BE2C (cell line): ENCODE results near the gene RPIA.

Experiments used
- DNase-seq: peaks from one replicate; pipeline ENCODE4 v3.0.0-alpha.2; 2020
- H3K27me3 ChIP-seq: fragments of 250-450 bp; sonication (Bioruptor Pico); 2 replicates; pipeline ENCODE4 v1.5.1; 2020; ENCODE audit warnings: mild to moderate bottlenecking
- H3K36me3 ChIP-seq: fragments of 250-450 bp; sonication (Bioruptor Pico); 2 replicates; pipeline ENCODE4 v1.5.1; 2020; ENCODE audit warnings: mild to moderate bottlenecking
- H3K4me1 ChIP-seq: fragments of 250-450 bp; sonication (Bioruptor Pico); 2 replicates; pipeline ENCODE4 v1.5.1; 2020
- H3K4me3 ChIP-seq: 2 replicates; pipeline ENCODE4 v1.5.1; 2011; ENCODE audit warnings: low read depth, low read length
- H3K9me3 ChIP-seq: fragments of 250-450 bp; sonication (Bioruptor Pico); 2 replicates; pipeline ENCODE4 v1.5.1; 2020
- TF ChIP-seq, protein P1 (sequence below): IDR thresholded peaks from 2 replicates; pipeline ENCODE4 v1.5.1; 2012; ENCODE audit warnings: mild to moderate bottlenecking, low read depth, low read length

The RPIA gene

GRCh38 chr2:88714667-88715066 lies 23.2 kb downstream of the RPIA start:
- DNase-seq = no peak
- Histone ChIP-seq H3K4me3 (no peak overlapping the region), H3K36me3 (no peaks in the 10 kb centered on the region), H3K4me1 (no peaks in the 10 kb centered on the region), H3K27me3 (no peaks in the 10 kb centered on the region), H3K9me3 (no peaks in the 10 kb centered on the region)
- TF ChIP-seq, protein P1, sequence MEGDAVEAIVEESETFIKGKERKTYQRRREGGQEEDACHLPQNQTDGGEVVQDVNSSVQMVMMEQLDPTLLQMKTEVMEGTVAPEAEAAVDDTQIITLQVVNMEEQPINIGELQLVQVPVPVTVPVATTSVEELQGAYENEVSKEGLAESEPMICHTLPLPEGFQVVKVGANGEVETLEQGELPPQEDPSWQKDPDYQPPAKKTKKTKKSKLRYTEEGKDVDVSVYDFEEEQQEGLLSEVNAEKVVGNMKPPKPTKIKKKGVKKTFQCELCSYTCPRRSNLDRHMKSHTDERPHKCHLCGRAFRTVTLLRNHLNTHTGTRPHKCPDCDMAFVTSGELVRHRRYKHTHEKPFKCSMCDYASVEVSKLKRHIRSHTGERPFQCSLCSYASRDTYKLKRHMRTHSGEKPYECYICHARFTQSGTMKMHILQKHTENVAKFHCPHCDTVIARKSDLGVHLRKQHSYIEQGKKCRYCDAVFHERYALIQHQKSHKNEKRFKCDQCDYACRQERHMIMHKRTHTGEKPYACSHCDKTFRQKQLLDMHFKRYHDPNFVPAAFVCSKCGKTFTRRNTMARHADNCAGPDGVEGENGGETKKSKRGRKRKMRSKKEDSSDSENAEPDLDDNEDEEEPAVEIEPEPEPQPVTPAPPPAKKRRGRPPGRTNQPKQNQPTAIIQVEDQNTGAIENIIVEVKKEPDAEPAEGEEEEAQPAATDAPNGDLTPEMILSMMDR = no peak

DNA sequence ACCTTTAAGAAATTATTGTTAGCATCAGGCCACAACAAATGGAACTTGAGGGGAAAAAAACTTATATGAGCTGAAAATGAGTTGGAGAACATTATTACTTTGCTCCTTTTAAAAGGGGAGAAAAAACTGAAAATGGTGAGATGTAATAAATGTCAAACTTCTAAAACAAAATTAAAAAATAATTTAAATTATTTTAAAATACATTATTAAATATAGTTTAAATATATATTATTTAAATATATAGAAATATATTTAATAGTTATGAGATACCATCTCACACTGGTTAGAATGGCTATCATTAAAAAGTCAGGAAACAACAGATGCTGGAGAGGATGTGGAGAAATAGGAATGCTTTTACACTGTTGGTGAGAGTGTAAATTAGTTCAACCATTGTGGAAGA lies 28.9 kb downstream of the RPIA start:
- no peak overlapping the region for H3K4me3 ChIP-seq
- no peaks in the 10 kb centered on the region for H3K4me1 ChIP-seq
- TF ChIP-seq, protein P1 = no peak
- H3K9me3 ChIP-seq = no peaks in the 10 kb centered on the region
- H3K27me3 ChIP-seq = no peaks in the 10 kb centered on the region
- no peak for DNase-seq
- H3K36me3 ChIP-seq = no peaks in the 10 kb centered on the region

DNA sequence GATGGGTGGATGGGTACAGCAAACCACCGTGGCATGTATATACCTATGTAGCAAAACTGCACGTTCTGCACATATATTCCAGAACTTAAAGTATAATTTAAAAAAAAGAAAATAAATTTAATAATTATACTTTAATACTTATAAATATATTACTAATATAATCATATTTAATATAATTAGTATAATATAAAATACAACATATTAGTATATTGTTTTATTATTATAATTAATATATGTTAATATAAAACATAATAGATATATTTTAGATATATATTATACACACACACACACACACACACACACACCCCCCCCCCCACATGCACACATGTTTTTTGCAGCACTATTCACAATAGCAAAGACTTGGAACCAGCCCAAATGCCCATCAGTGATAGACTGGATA lies 29.8 kb downstream of the RPIA start:
- TF ChIP-seq, protein P1 = no peak
- H3K4me1 ChIP-seq = no peaks in the 10 kb centered on the region
- H3K36me3 ChIP-seq = no peaks in the 10 kb centered on the region
- DNase-seq = no peak
- no peaks in the 10 kb centered on the region for H3K9me3 ChIP-seq
- no peaks in the 10 kb centered on the region for H3K27me3 ChIP-seq
- no peak overlapping the region for H3K4me3 ChIP-seq

DNA sequence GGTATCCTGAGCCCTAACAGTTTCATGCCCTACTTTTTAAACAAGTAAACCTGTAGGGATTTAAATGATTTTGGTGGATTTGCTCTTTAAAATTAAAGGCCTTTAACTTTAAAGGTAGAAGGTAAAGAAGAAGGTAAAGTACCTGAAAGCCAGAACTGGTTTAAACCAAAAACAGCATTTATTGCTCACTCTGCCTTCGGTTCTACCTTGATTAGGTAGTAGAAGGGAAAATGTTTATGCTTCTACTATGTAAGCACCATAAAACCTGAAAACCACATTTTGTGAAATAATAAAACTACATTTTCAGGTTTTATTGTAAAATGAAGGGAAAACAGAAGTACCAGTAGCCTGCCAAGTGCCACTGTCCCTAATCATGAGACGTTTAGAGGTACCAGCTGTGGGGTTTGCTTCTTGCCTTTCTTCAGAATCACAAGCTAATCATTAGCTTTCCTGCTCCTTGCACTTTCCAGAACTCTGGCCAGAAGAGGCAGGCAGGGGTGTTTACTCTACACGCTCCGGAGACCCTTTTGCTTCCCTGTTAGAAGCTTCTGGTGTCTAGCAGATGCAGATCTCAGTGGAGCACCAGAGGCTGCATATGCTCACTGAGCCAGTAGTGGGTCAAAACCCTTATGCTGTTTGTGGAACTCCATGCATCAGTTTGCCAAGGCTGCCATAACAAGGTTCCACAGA lies 33.3 kb downstream of the RPIA start:
- H3K9me3 ChIP-seq = no peaks in the 10 kb centered on the region
- H3K36me3 ChIP-seq = no peaks in the 10 kb centered on the region
- H3K4me3 ChIP-seq = no peak overlapping the region
- no peaks in the 10 kb centered on the region for H3K27me3 ChIP-seq
- no peaks in the 10 kb centered on the region for H3K4me1 ChIP-seq
- TF ChIP-seq, protein P1 = no peak
- no peak for DNase-seq

- TF ChIP-seq, protein P1 = no peak
- Histone ChIP-seq H3K27me3 (no peaks in the 10 kb centered on the region), H3K36me3 (no peaks in the 10 kb centered on the region), H3K9me3 (no peaks in the 10 kb centered on the region), H3K4me3 (no peak overlapping the region), H3K4me1 (no peaks in the 10 kb centered on the region)
- no peak for DNase-seq
Measured at GRCh38 chr2:88729061-88729745, 37.7 kb downstream of the RPIA start.
